Measurements from ENCODE around the gene NEK3. TPM values are rescaled to one million over a fixed set of nuclear protein-coding genes. Genes with fewer than 3 reads are reported as not detected.
"Not testable (repeated sequence)": the region's sequence is repeated elsewhere in the genome, so short reads cannot be mapped to it uniquely, and the experiment has no call there.

Gene NEK3
- polyA plus RNA-seq, 2 of the 4 experiments (the other 2 are of a cell fraction): 6.5 to 19.3 TPM

- DNase-seq (ENCODE audit: low read depth in 1 of 2, low spot score in 1 of 2) (no peak), ATAC-seq (no peak), FAIRE-seq (no peak)
- 49% methylated on average over 2 of the region's 2 CpGs for WGBS (ENCODE audit: missing lambda C conversion rate)
- ChIA-PET POLR2A (no interaction called here), CTCF (no interaction called here)
- Histone ChIP-seq H3K4me2 (no peak overlapping the region), H3K27ac (no peak overlapping the region), H3K9me3 (no peaks in the 10 kb centered on the region), H3K4me3 (no peak overlapping the region), H3K4me1 (no peaks in the 10 kb centered on the region)
- TF ChIP-seq CEBPB (IDR thresholded peaks at IDR 0.05) (no peak), NR3C1 (IDR thresholded peaks at IDR 0.05) (no peak), RNF2 (IDR thresholded peaks at IDR 0.05; ENCODE audit: borderline replicate concordance, low read depth) (no peak), CHD4 (IDR thresholded peaks at IDR 0.05; ENCODE audit: borderline replicate concordance) (no peak), CHD2 (IDR thresholded peaks at IDR 0.05; ENCODE audit: low read length, partially characterized antibody) (no peak), POLR2A (IDR thresholded peaks at IDR 0.05; ENCODE audit: low read length) (no peak), ESRRA (IDR thresholded peaks at IDR 0.05; ENCODE audit: borderline replicate concordance, low read length) (no peak), HMGXB4 (CRISPR knock-in tag; IDR thresholded peaks at IDR 0.05; ENCODE audit: borderline replicate concordance) (no peak), RFX5 (IDR thresholded peaks at IDR 0.05) (no peak), USF2 (IDR thresholded peaks at IDR 0.05) (no peak), POLR2AphosphoS2 (conservative IDR thresholded peaks at IDR 0.05; ENCODE audit: low read length) (no peak), BCL3 (IDR thresholded peaks at IDR 0.05) (no peak)
- TF ChIP-seq, protein P1, sequence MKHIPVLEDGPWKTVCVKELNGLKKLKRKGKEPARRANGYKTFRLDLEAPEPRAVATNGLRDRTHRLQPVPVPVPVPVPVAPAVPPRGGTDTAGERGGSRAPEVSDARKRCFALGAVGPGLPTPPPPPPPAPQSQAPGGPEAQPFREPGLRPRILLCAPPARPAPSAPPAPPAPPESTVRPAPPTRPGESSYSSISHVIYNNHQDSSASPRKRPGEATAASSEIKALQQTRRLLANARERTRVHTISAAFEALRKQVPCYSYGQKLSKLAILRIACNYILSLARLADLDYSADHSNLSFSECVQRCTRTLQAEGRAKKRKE (CRISPR knock-in tag; IDR thresholded peaks at IDR 0.05; ENCODE audit: low read depth): no peak
These were observed 6.0 kb upstream of the NEK3 start for GRCh38 chr13:52165411-52165810.

DNA sequence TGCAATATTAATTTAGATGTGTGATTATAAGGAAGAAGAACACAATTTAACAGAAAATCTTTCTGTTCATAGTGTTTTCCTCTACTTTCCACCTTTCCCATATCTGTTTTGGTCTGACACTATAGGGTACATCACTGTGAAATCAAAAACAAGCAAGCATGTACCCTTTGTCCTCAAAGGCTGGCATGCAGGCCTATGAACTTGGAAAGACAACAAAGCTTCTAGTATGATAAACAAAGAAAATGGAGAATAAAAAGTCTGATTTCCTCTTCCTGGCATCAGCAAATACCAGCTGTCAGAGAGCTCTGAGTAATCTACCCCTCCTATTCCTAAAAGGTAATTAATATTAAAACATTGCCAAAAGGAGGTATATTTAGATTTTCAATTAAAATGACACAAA is 5.6 kb upstream of the NEK3 start:
- no peak for FAIRE-seq
- Histone ChIP-seq H3K27ac (no peak overlapping the region), H3K9me3 (no peaks in the 10 kb centered on the region), H3K4me1 (no peaks in the 10 kb centered on the region), H3K4me2 (no peak overlapping the region), H3K4me3 (no peak overlapping the region)
- no peak for TF ChIP-seq ESRRA (IDR thresholded peaks at IDR 0.05; ENCODE audit: borderline replicate concordance, low read length)
- TF ChIP-seq CHD2 (IDR thresholded peaks at IDR 0.05; ENCODE audit: low read length, partially characterized antibody): no peak
- no peak for TF ChIP-seq CHD4 (IDR thresholded peaks at IDR 0.05; ENCODE audit: borderline replicate concordance)
- no peak for TF ChIP-seq JUN (IDR thresholded peaks at IDR 0.05)
- TF ChIP-seq RAD21 (conservative IDR thresholded peaks at IDR 0.05 in 1 of 2, IDR thresholded peaks at IDR 0.05 in 1 of 2): no peak
- no peak for TF ChIP-seq EHF (CRISPR knock-in tag; IDR thresholded peaks at IDR 0.05)
- no peak for TF ChIP-seq CTCF (IDR thresholded peaks at IDR 0.05)
- TF ChIP-seq CBX8 (IDR thresholded peaks at IDR 0.05): no peak
- no peak for TF ChIP-seq BCL3 (IDR thresholded peaks at IDR 0.05)
- TF ChIP-seq POLR2AphosphoS2 (conservative IDR thresholded peaks at IDR 0.05; ENCODE audit: low read length): no peak
- no peak for TF ChIP-seq SREBF2 (IDR thresholded peaks at IDR 0.05)
- TF ChIP-seq TFCP2L1 (CRISPR knock-in tag; IDR thresholded peaks at IDR 0.05): no peak
- CTCF ChIA-PET: no interaction called here
- POLR2A ChIA-PET: no interaction called here
- ATAC-seq: no peak
- no peak for DNase-seq (ENCODE audit: low read depth in 1 of 2, low spot score in 1 of 2)

DNA sequence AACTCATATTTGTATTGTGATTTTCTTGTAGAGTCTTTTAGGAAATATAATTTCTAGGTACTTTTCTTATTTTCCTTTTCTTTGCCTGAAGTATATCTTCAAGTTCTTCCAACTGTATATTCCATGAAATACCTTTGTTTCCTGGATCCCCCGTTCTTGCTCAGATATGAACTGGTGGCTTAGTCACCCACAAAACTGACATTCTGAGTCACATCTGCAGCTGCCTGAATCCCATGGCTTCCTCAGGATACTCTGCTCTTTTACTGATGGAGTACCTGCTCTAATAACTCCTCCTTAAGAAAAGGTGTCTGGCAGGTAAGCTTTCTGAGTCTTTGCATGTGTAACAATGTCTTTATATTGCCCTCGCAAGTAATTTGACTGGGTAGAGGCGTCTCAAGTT is 4.5 kb upstream of the NEK3 start:
- H3K4me1 ChIP-seq; H3K4me2 ChIP-seq; DNase-seq (ENCODE audit: low read depth in 1 of 2, low spot score in 1 of 2); ATAC-seq; H3K4me3 ChIP-seq; H3K9me3 ChIP-seq; POLR2A ChIA-PET; H3K27ac ChIP-seq; FAIRE-seq: not testable (repeated sequence)
- CTCF ChIA-PET: interaction anchor here (2.3 kb wide), 1 partner anchor 36 kb away, joined by 5 read pairs; the partner anchor contains the start of gene NEK5
- WGBS (ENCODE audit: missing lambda C conversion rate): 69% methylated on average over 3 of the region's 3 CpGs
